Measurements from ENCODE around the gene KRR1.

The KRR1 gene

DNA sequence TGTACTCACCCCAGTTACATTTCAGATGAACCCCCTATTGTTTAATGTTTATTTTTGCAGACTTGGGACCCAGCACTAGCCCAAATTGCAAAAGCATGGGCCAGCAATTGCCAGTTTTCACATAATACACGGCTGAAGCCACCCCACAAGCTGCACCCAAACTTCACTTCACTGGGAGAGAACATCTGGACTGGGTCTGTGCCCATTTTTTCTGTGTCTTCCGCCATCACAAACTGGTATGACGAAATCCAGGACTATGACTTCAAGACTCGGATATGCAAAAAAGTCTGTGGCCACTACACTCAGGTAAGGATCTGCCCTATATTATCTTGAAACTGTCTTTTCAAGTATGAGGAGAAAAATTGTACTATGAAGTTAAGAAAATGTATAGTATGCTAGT, 29.6 kb downstream of the KRR1 start:
- ChIA-PET CTCF (no interaction called here), POLR2A (no interaction called here)
- no peaks in the 10 kb centered on the region for H3K36me3 ChIP-seq (ENCODE audit: control insufficient read depth in 2 of 2, insufficient read depth in 1 of 2, low read length in 2 of 2)
- H3K4me3 ChIP-seq (ENCODE audit: low read depth, low read length): no peak overlapping the region
- no peak for TF ChIP-seq ZNF423 (tag by site-specific recombination; IDR thresholded peaks at IDR 0.05)
- TF ChIP-seq, protein P1, sequence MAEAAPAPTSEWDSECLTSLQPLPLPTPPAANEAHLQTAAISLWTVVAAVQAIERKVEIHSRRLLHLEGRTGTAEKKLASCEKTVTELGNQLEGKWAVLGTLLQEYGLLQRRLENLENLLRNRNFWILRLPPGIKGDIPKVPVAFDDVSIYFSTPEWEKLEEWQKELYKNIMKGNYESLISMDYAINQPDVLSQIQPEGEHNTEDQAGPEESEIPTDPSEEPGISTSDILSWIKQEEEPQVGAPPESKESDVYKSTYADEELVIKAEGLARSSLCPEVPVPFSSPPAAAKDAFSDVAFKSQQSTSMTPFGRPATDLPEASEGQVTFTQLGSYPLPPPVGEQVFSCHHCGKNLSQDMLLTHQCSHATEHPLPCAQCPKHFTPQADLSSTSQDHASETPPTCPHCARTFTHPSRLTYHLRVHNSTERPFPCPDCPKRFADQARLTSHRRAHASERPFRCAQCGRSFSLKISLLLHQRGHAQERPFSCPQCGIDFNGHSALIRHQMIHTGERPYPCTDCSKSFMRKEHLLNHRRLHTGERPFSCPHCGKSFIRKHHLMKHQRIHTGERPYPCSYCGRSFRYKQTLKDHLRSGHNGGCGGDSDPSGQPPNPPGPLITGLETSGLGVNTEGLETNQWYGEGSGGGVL (tag by site-specific recombination; IDR thresholded peaks at IDR 0.05): no peak
- TF ChIP-seq HOXD13 (CRISPR knock-in tag; IDR thresholded peaks at IDR 0.05; ENCODE audit: borderline replicate concordance): no peak
- TF ChIP-seq ZSCAN16 (tag by site-specific recombination; IDR thresholded peaks at IDR 0.05): no peak
- no peak for TF ChIP-seq ZNF548 (tag by site-specific recombination; IDR thresholded peaks at IDR 0.05)
- TF ChIP-seq, protein P2, sequence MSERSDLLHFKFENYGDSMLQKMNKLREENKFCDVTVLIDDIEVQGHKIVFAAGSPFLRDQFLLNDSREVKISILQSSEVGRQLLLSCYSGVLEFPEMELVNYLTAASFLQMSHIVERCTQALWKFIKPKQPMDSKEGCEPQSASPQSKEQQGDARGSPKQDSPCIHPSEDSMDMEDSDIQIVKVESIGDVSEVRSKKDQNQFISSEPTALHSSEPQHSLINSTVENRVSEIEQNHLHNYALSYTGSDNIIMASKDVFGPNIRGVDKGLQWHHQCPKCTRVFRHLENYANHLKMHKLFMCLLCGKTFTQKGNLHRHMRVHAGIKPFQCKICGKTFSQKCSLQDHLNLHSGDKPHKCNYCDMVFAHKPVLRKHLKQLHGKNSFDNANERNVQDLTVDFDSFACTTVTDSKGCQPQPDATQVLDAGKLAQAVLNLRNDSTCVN (tag by site-specific recombination; optimal IDR thresholded peaks at IDR 0.05): no peak
- TF ChIP-seq, protein P3, sequence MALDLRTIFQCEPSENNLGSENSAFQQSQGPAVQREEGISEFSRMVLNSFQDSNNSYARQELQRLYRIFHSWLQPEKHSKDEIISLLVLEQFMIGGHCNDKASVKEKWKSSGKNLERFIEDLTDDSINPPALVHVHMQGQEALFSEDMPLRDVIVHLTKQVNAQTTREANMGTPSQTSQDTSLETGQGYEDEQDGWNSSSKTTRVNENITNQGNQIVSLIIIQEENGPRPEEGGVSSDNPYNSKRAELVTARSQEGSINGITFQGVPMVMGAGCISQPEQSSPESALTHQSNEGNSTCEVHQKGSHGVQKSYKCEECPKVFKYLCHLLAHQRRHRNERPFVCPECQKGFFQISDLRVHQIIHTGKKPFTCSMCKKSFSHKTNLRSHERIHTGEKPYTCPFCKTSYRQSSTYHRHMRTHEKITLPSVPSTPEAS (tag by site-specific recombination; IDR thresholded peaks at IDR 0.05): no peak
- TF ChIP-seq ZNF112 (tag by site-specific recombination; IDR thresholded peaks at IDR 0.05): no peak
- TF ChIP-seq ZNF114 (tag by site-specific recombination; IDR thresholded peaks at IDR 0.05): no peak
- TF ChIP-seq ZSCAN30 (tag by site-specific recombination; IDR thresholded peaks at IDR 0.05): no peak
- H3K4me1 ChIP-seq (ENCODE audit: control insufficient read depth, insufficient read depth, low read length): 0 out of 2 replicates have a peak, but pooled peaks cover 5% of the 10 kb centered on the region
- no peaks in the 10 kb centered on the region for H3K9me3 ChIP-seq (ENCODE audit: control insufficient read depth, insufficient read depth, low read depth, low read length)
- no peak overlapping the region for H3K27ac ChIP-seq (ENCODE audit: extremely low read depth, low read depth, low read length)

DNA sequence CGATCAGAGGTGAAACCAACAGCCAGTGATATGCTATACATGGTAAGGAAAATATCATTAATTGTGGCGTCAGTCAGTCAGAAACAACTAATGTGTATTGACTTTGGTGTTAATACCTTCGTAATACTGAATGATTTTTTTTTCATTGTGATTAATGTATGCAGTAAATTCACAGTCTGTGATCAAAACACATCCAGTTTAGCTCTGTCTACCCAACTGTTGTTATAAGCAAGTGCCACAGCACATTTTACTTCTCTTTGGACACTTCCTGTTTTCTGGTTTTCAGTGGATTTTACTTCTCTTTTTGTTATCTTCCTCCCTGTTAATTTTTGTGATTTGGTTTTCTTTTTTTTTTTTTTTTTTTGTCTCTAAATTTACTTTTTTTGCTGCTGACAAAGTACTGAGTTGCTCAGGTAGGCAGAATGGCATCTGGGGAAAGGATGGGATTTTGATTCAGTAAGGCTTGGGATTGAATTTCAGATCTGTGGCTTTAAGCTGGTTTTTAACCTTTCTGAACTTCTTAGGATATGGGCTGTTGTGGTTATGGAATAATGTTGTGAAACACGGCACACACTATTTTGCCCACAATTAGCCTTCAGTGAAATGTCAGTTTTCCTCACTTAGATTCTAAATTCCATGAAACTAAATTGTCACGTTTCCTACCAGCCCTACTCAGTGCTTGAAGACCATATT, 30.2 kb downstream of the KRR1 start:
- peak overlapping the region; percentile 13 for H3K4me3 ChIP-seq (ENCODE audit: low read depth, low read length)
- TF ChIP-seq, protein P4, sequence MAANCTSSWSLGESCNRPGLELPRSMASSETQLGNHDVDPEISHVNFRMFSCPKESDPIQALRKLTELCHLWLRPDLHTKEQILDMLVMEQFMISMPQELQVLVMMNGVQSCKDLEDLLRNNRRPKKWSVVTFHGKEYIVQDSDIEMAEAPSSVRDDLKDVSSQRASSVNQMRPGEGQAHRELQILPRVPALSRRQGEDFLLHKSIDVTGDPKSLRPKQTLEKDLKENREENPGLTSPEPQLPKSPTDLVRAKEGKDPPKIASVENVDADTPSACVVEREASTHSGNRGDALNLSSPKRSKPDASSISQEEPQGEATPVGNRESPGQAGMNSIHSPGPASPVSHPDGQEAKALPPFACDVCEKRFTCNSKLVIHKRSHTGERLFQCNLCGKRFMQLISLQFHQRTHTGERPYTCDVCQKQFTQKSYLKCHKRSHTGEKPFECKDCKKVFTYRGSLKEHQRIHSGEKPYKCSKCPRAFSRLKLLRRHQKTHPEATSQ (tag by site-specific recombination; IDR thresholded peaks at IDR 0.05): no peak
- TF ChIP-seq YY1 (tag by site-specific recombination; IDR thresholded peaks at IDR 0.05): no peak
- TF ChIP-seq, protein P5, sequence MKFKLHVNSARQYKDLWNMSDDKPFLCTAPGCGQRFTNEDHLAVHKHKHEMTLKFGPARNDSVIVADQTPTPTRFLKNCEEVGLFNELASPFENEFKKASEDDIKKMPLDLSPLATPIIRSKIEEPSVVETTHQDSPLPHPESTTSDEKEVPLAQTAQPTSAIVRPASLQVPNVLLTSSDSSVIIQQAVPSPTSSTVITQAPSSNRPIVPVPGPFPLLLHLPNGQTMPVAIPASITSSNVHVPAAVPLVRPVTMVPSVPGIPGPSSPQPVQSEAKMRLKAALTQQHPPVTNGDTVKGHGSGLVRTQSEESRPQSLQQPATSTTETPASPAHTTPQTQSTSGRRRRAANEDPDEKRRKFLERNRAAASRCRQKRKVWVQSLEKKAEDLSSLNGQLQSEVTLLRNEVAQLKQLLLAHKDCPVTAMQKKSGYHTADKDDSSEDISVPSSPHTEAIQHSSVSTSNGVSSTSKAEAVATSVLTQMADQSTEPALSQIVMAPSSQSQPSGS (tag by site-specific recombination; IDR thresholded peaks at IDR 0.05; ENCODE audit: low read depth): no peak
- ChIA-PET POLR2A (interaction anchor here (0.7 to 0.8 kb wide), 2 partner anchors 90 to 447 kb away, joined by 3 read pairs; partner anchors contain the start of gene GLIPR1L2), CTCF (interaction anchor here (0.6 to 0.7 kb wide), 2 partner anchors 152 to 976 kb away, joined by 4 to 6 read pairs; no protein-coding TSS in a partner anchor)
- no peaks in the 10 kb centered on the region for H3K9me3 ChIP-seq (ENCODE audit: control insufficient read depth, insufficient read depth, low read depth, low read length)
- H3K27ac ChIP-seq (ENCODE audit: extremely low read depth, low read depth, low read length): no peak overlapping the region
- 0 out of 2 replicates have a peak, but pooled peaks cover 5% of the 10 kb centered on the region for H3K4me1 ChIP-seq (ENCODE audit: control insufficient read depth, insufficient read depth, low read length)
- no peaks in the 10 kb centered on the region for H3K36me3 ChIP-seq (ENCODE audit: control insufficient read depth in 2 of 2, insufficient read depth in 1 of 2, low read length in 2 of 2)
